ENCODE results near the gene LIPC.

- no peak for TF ChIP-seq GATA2 (IDR thresholded peaks at IDR 0.05; ENCODE audit: low read depth, low read length)
- TF ChIP-seq GATA3 (IDR thresholded peaks at IDR 0.05; ENCODE audit: low read depth, low read length) = no peak
Observed at GRCh38 chr15:58431221-58432149, at the start of gene LIPC.
